ENCODE data around the gene TRAP1.
A peak's percentile ranks its signal among the peaks of the same experiment; 100 is the strongest.

The TRAP1 gene

DNA sequence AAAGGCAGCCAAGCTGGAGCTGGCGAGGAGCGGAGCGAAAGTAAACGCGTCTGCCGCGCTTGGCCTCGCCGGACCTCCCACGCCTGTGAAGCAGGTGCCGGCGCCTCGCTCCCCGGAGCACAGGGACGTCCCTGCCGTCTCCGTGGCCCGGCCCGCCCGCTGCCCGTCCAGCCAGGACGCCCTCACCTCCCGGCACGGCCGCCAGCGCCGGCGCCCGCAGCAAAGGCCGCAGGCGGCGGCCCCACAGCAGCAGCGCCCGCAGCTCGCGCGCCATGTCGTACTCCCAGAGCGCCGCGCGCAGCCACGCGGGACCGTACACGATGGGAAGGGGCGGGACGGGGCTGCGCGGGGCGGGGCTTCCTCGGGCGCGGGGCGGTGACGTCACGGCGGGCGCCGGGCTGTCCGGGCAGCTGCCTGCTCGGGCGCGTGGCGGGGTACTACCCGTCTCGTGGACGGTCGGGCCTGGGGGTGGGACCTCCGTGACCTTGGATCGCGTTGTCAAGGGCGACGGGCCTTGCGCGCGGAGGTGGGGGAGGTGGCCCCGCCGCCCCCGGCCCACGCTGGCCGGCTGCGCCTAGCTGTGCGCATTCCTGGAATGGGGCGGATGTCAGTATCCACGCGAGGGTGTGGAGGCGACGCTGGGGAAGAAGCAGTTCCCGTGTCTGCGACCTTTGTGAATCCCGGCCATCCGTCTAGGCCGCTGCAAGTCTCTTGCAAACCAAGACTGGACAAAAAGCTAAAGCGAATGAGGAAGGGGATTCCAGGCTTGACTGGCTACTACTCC lies at the start of gene TRAP1:
Gene TRAP1 (minus strand): TSS at position 290 of the 784 bp plus-strand sequence. CDS start 16 bp downstream, at position 274.
- no peak for TF ChIP-seq CEBPB (IDR thresholded peaks at IDR 0.05)
- TF ChIP-seq TEAD4 (IDR thresholded peaks at IDR 0.05): peak; percentile 37
- TF ChIP-seq EP300 (IDR thresholded peaks at IDR 0.05; ENCODE audit: borderline replicate concordance): no peak
- peak; percentile 87 for TF ChIP-seq YY1 (IDR thresholded peaks at IDR 0.05; ENCODE audit: low read depth)
- no peak for TF ChIP-seq TCF12 (IDR thresholded peaks at IDR 0.05; ENCODE audit: low read depth)
- TF ChIP-seq FOXM1 (IDR thresholded peaks at IDR 0.05; ENCODE audit: borderline replicate concordance, low read depth): no peak
- TF ChIP-seq, protein P1, sequence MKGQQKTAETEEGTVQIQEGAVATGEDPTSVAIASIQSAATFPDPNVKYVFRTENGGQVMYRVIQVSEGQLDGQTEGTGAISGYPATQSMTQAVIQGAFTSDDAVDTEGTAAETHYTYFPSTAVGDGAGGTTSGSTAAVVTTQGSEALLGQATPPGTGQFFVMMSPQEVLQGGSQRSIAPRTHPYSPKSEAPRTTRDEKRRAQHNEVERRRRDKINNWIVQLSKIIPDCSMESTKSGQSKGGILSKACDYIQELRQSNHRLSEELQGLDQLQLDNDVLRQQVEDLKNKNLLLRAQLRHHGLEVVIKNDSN (IDR thresholded peaks at IDR 0.05): no peak
- TF ChIP-seq CREB1 (IDR thresholded peaks at IDR 0.05; ENCODE audit: low read depth): peak; percentile 69; the same call in 1 of the 2 replicates
- TF ChIP-seq RAD21 (IDR thresholded peaks at IDR 0.05; ENCODE audit: low read depth): no peak
- TF ChIP-seq, protein P2, sequence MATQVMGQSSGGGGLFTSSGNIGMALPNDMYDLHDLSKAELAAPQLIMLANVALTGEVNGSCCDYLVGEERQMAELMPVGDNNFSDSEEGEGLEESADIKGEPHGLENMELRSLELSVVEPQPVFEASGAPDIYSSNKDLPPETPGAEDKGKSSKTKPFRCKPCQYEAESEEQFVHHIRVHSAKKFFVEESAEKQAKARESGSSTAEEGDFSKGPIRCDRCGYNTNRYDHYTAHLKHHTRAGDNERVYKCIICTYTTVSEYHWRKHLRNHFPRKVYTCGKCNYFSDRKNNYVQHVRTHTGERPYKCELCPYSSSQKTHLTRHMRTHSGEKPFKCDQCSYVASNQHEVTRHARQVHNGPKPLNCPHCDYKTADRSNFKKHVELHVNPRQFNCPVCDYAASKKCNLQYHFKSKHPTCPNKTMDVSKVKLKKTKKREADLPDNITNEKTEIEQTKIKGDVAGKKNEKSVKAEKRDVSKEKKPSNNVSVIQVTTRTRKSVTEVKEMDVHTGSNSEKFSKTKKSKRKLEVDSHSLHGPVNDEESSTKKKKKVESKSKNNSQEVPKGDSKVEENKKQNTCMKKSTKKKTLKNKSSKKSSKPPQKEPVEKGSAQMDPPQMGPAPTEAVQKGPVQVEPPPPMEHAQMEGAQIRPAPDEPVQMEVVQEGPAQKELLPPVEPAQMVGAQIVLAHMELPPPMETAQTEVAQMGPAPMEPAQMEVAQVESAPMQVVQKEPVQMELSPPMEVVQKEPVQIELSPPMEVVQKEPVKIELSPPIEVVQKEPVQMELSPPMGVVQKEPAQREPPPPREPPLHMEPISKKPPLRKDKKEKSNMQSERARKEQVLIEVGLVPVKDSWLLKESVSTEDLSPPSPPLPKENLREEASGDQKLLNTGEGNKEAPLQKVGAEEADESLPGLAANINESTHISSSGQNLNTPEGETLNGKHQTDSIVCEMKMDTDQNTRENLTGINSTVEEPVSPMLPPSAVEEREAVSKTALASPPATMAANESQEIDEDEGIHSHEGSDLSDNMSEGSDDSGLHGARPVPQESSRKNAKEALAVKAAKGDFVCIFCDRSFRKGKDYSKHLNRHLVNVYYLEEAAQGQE (IDR thresholded peaks at IDR 0.05; ENCODE audit: low read depth): no peak
- peak; percentile 36; the same call in 1 of the 2 replicates for TF ChIP-seq EGR1 (IDR thresholded peaks at IDR 0.05)
- no peak; the same call in 1 of the 2 replicates for TF ChIP-seq TAF1 (IDR thresholded peaks at IDR 0.05; ENCODE audit: low read depth)
- peak; percentile 37 for TF ChIP-seq ZBTB7A (IDR thresholded peaks at IDR 0.05; ENCODE audit: low read depth)
- TF ChIP-seq NFIC (IDR thresholded peaks at IDR 0.05): no peak
- TF ChIP-seq, protein P3, sequence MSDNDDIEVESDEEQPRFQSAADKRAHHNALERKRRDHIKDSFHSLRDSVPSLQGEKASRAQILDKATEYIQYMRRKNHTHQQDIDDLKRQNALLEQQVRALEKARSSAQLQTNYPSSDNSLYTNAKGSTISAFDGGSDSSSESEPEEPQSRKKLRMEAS (IDR thresholded peaks at IDR 0.05): peak; percentile 92

DNA sequence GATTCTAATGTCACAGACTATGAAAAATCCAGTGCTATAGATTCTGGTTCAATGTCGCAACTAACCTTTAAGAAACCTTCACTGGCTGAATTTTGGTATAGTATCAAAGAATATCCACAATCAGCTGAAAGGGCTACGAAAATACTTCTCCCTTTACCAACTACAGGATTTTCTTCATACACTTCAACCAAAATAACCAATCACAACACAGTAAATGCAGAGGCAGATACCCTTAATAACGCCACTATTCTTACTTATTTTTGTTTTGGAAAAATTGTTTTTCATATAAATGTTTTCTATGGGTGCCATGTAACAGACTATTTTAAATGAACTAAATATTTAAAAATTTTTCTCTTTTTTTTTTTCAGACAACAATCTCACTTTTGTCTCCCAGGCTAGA lies 48.9 kb upstream of the TRAP1 start:
- TF ChIP-seq TEAD4 (IDR thresholded peaks at IDR 0.05) (no peak), RAD21 (IDR thresholded peaks at IDR 0.05; ENCODE audit: low read depth) (no peak), NFIC (IDR thresholded peaks at IDR 0.05) (no peak), TAF1 (IDR thresholded peaks at IDR 0.05; ENCODE audit: low read depth) (no peak), ZBTB7A (IDR thresholded peaks at IDR 0.05; ENCODE audit: low read depth) (no peak), FOXM1 (IDR thresholded peaks at IDR 0.05; ENCODE audit: borderline replicate concordance, low read depth) (no peak), EP300 (IDR thresholded peaks at IDR 0.05; ENCODE audit: borderline replicate concordance) (no peak), EGR1 (IDR thresholded peaks at IDR 0.05) (no peak), TCF12 (IDR thresholded peaks at IDR 0.05; ENCODE audit: low read depth) (no peak), YY1 (IDR thresholded peaks at IDR 0.05; ENCODE audit: low read depth) (no peak), CREB1 (IDR thresholded peaks at IDR 0.05; ENCODE audit: low read depth) (no peak), CEBPB (IDR thresholded peaks at IDR 0.05) (no peak)
- TF ChIP-seq, protein P3 (IDR thresholded peaks at IDR 0.05): no peak
- TF ChIP-seq, protein P1 (IDR thresholded peaks at IDR 0.05): no peak
- TF ChIP-seq, protein P2 (IDR thresholded peaks at IDR 0.05; ENCODE audit: low read depth): no peak

DNA sequence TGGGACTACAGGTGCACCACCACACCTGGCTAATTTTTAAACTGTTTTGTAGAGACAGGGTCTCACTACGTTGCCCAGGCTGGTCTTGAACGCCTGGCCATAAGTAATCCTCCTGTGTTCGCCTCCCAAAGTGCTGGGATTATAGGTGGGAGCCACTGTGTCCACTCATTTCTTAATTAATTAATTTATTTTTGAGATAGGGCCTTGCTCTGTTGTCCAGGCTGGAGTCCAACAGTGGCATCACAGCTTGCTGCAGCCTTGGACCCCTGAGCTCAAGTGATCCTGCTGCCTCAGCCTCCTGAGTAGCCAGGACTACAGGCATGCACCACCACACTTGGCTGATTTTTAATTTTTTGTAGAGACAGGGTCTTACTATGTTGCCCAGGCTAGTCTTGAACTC lies 47.1 kb upstream of the TRAP1 start:
- TF ChIP-seq, protein P1 (IDR thresholded peaks at IDR 0.05): no peak
- TF ChIP-seq NFIC (IDR thresholded peaks at IDR 0.05) (no peak), CREB1 (IDR thresholded peaks at IDR 0.05; ENCODE audit: low read depth) (no peak)

DNA sequence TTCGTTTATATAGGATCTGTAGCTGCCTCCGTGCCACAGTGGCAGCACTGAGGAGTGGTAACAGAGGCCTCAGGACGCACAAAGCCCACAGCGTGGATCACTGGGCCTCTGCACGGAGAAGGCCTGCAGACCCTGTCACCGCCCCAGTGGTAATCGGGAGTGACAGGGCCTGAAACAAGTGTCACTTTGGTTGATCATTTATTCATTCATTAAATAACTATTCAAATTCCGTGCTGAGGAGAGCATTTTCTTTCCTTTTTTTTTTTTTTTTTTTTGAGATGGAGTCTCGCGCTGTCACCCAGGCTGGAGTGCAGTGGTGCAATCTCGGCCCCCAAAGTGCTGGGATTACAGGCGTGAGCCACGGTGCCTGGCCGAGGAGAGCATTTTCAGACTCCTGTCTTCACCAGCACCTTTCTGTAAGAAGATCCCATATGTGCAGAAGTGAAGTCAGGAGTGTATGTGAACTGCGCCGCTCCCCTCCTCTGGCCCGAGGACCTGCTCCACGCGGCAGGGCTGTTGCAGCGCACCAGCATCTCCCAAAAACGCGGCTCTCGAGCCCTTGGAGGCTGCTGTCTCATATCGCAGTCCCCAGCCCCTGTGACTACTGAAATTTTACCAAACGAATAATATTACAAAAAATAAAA lies 44.9 kb upstream of the TRAP1 start:
- TF ChIP-seq TCF12 (IDR thresholded peaks at IDR 0.05; ENCODE audit: low read depth) (no peak), EGR1 (IDR thresholded peaks at IDR 0.05) (no peak), CEBPB (IDR thresholded peaks at IDR 0.05) (no peak), ZBTB7A (IDR thresholded peaks at IDR 0.05; ENCODE audit: low read depth) (no peak), YY1 (IDR thresholded peaks at IDR 0.05; ENCODE audit: low read depth) (no peak), NFIC (IDR thresholded peaks at IDR 0.05) (no peak), TEAD4 (IDR thresholded peaks at IDR 0.05) (no peak), FOXM1 (IDR thresholded peaks at IDR 0.05; ENCODE audit: borderline replicate concordance, low read depth) (no peak), CREB1 (IDR thresholded peaks at IDR 0.05; ENCODE audit: low read depth) (no peak), EP300 (IDR thresholded peaks at IDR 0.05; ENCODE audit: borderline replicate concordance) (no peak), TAF1 (IDR thresholded peaks at IDR 0.05; ENCODE audit: low read depth) (no peak), RAD21 (IDR thresholded peaks at IDR 0.05; ENCODE audit: low read depth) (no peak)
- TF ChIP-seq, protein P2 (IDR thresholded peaks at IDR 0.05; ENCODE audit: low read depth): no peak
- TF ChIP-seq, protein P1 (IDR thresholded peaks at IDR 0.05): no peak
- TF ChIP-seq, protein P3 (IDR thresholded peaks at IDR 0.05): no peak
